HepG2 (cell line): ENCODE results near the gene NOS1AP.

Source experiments
- ELF4 ChIP-seq: sonication (generic); formaldehyde crosslinking; IDR thresholded peaks from 2 replicates; pipeline ENCODE4 v1.5.0; 2020; ENCODE audit warnings: missing genetic modification reagents, mild to moderate bottlenecking, moderate library complexity, borderline replicate concordance
- FIP1L1 ChIP-seq: fragments of 200-400 bp; formaldehyde crosslinking; IDR thresholded peaks from 2 replicates; pipeline ENCODE4 v1.6.1; 2018; ENCODE audit warnings: low read depth, mild to moderate bottlenecking, low read length, moderate library complexity, borderline replicate concordance; ENCODE audit not compliant: insufficient read depth
- KLF9 ChIP-seq: IDR thresholded peaks from 2 replicates; pipeline ENCODE4 v1.6.1; 2016; ENCODE audit warnings: low read depth
- MTA1 ChIP-seq: sonication (generic); formaldehyde crosslinking; IDR thresholded peaks from 2 replicates; pipeline ENCODE4 v1.4.0; 2020; ENCODE audit warnings: missing genetic modification reagents, mild to moderate bottlenecking, borderline replicate concordance
- NCOA1 ChIP-seq: sonication (generic); formaldehyde crosslinking; IDR thresholded peaks from 2 replicates; pipeline ENCODE4 v1.9.0; 2021; ENCODE audit warnings: missing genetic modification reagents
- RAD21 ChIP-seq: fragments of 450-650 bp; formaldehyde crosslinking; IDR thresholded peaks from 2 replicates; pipeline ENCODE4 v1.5.0; 2020; ENCODE audit warnings: mild to moderate bottlenecking
- SIX4 ChIP-seq: sonication (generic); formaldehyde crosslinking; IDR thresholded peaks from 2 replicates; pipeline ENCODE4 v1.4.0; 2020; ENCODE audit warnings: missing genetic modification reagents
- SRSF4 ChIP-seq: fragments of 200-400 bp; formaldehyde crosslinking; IDR thresholded peaks from one replicate; pipeline ENCODE4 v1.6.1; 2018; ENCODE audit warnings: mild to moderate bottlenecking, low read depth, low read length, moderate library complexity; ENCODE audit not compliant: poor library complexity, severe bottlenecking
- ZNF264 ChIP-seq: sonication (generic); formaldehyde crosslinking; IDR thresholded peaks from 2 replicates; pipeline ENCODE4 v1.4.0; 2020; ENCODE audit warnings: missing genetic modification reagents
- TF ChIP-seq, protein P1 (sequence below): sonication (generic); formaldehyde crosslinking; IDR thresholded peaks from 2 replicates; pipeline ENCODE4 v1.5.0; 2020; ENCODE audit warnings: mild to moderate bottlenecking, missing genetic modification reagents, moderate library complexity
- TF ChIP-seq, protein P2 (sequence below): sonication (generic); formaldehyde crosslinking; IDR thresholded peaks from 2 replicates; pipeline ENCODE4 v1.5.0; 2020; ENCODE audit warnings: missing genetic modification reagents
- TF ChIP-seq, protein P3 (sequence below): conservative IDR thresholded peaks from 2 replicates; pipeline ENCODE4 v1.6.1; 2018; ENCODE audit warnings: missing genetic modification reagents

DNA sequence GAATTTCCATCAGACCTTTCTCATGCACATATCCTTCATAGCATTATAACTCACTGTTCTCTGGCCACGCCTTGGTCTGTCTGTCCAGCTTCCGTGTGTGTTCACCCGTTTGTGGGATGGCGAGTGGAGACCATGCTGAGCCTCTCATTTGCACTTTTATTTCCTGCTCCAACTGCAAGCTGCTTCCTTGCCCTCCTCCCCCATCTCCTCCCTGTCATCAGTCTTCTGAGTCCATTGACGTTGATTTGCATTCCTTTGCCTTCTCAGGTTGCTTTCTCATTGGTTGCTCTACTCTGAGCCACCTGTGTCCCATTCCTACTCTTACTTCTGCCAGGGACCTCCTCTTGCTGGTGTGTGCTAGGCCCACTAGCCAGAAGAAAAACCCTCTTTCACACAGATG is 146.4 kb downstream of the NOS1AP start:
- TF ChIP-seq ELF4 (CRISPR knock-in tag) (no peak), MTA1 (CRISPR knock-in tag) (no peak), ZNF264 (CRISPR knock-in tag) (no peak), FIP1L1 (no peak), NCOA1 (CRISPR knock-in tag) (no peak), SIX4 (CRISPR knock-in tag) (no peak), SRSF4 (no peak), RAD21 (CRISPR knock-in tag) (no peak), KLF9 (CRISPR knock-in tag) (no peak)
- TF ChIP-seq, protein P1, sequence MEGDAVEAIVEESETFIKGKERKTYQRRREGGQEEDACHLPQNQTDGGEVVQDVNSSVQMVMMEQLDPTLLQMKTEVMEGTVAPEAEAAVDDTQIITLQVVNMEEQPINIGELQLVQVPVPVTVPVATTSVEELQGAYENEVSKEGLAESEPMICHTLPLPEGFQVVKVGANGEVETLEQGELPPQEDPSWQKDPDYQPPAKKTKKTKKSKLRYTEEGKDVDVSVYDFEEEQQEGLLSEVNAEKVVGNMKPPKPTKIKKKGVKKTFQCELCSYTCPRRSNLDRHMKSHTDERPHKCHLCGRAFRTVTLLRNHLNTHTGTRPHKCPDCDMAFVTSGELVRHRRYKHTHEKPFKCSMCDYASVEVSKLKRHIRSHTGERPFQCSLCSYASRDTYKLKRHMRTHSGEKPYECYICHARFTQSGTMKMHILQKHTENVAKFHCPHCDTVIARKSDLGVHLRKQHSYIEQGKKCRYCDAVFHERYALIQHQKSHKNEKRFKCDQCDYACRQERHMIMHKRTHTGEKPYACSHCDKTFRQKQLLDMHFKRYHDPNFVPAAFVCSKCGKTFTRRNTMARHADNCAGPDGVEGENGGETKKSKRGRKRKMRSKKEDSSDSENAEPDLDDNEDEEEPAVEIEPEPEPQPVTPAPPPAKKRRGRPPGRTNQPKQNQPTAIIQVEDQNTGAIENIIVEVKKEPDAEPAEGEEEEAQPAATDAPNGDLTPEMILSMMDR (CRISPR knock-in tag), result no peak
- TF ChIP-seq, protein P2, sequence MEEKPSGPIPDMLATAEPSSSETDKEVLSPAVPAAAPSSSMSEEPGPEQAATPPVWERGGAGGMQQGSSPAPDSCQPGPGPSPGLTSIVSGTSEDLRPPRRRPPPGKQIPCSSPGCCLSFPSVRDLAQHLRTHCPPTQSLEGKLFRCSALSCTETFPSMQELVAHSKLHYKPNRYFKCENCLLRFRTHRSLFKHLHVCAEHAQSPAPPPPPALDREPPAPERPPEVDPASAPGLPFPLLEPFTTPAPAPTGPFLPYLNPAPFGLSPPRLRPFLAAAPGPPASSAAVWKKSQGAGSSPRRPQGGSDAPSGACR (CRISPR knock-in tag), result no peak
- TF ChIP-seq, protein P3, sequence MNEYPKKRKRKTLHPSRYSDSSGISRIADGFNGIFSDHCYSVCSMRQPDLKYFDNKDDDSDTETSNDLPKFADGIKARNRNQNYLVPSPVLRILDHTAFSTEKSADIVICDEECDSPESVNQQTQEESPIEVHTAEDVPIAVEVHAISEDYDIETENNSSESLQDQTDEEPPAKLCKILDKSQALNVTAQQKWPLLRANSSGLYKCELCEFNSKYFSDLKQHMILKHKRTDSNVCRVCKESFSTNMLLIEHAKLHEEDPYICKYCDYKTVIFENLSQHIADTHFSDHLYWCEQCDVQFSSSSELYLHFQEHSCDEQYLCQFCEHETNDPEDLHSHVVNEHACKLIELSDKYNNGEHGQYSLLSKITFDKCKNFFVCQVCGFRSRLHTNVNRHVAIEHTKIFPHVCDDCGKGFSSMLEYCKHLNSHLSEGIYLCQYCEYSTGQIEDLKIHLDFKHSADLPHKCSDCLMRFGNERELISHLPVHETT (CRISPR knock-in tag), result no peak
